NCI-H2081 (cell line): ENCODE measurements around the gene GLS2.
A peak's percentile ranks its signal among the peaks of the same experiment; 100 is the strongest.
"Not testable (repeated sequence)": the region's sequence is repeated elsewhere in the genome, so short reads cannot be mapped to it uniquely, and the experiment has no call there.

Experiments
- DNase-seq, 2 experiments: peaks; one replicate each; lab custom pipeline; 2025; lab: John Stamatoyannopoulos, UW

Gene GLS2

DNA sequence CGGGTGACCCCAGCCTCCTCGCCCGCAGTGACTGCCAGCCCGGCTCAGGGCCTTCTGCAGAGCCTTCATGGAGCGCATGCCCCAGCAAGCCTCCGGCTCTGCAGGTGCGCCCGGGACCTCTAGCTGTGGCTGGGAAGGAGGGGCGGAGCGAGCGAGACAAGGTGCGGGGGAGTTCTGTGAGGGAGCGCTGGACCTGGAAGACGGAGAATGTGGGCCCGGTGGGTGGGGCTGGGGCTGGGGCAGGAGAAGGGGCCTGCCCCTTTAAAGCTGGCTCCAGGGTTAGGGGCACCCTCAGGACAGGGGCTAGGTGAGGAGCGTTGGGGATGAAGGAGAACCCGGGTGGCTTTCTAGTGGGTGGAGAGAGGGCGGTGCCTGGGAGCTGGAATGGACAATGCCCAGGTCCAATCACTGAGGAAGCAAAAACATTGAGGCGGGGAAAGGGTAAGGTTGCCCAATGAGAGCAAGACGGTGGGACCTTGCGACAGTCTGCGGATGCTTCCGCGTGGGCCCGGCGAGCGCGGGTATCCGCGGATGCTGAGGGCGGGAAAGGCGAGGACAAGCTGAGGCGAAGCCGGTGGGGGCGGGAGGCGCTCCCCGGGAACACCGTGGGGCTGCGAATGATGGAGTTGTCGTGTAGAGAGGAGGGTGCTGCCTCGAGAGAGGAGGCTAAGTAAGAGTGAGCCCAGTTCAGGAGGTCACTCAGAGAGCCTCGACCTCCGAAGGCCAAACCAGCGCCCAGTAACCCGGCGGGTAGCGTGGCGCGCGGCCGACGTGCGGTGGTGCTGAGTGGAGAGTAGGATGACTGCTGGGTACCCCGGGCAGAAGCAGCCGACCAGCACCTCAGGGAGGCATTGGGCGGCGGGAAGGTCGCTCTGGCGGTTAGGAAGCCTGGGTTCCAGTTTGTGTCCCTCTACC is at the start of gene GLS2:
TSS of gene GLS2 (minus strand) at position 121 of the 915 bp plus-strand sequence. CDS start at position 78, 43 bp downstream.
- peak; percentile 85 to 91 for DNase-seq

DNA sequence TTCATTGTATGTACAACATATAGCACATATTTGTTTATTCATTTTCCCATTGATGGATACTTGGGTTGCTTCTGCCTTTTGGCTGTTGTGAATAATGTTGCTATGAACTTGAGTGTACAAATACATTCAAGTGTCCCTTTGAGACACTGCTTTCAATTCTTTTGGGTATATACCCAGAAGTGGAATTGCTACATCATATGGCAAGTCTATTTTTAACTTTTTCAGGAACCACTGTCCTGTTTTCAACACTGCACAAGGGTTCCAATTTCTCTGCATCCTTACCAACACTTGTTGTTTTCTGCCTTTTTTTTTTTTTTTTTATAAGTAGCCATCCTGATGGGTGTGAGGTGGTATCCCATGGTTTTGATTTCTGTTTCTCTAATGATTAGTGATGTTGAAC is 49.6 kb upstream of the GLS2 start:
- DNase-seq: no peak

DNA sequence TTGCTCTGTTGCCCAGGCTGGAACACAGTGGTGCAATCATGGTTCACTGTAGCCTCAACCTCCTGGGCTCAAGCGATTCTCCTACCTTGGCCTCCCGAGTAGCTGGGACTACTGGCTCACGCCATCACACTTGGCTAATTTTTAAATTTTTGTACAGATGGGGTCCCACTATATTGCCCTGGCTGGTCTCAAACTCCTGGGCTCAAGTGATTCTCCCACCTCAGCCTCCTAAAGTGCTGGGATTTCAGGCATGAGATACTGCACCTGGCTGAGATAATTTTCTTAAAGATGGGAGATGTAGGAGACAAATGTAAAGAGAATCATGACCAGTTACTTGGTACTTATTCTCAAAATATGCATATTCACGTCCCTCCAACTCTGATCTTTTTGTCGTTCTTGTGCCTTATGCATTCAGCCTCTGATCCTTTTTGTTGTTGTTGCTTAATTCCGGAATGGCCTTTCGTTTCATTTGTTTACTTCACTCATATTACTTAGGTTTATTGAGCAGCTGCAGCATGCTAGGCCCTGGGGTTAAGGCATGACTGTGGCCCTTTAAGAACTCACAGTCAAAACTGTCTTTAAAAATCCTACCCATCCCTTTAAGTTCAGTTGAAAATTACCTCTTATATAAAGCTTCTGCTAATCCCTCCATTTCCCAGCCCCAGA is 42.6 kb upstream of the GLS2 start:
- DNase-seq: no peak

DNA sequence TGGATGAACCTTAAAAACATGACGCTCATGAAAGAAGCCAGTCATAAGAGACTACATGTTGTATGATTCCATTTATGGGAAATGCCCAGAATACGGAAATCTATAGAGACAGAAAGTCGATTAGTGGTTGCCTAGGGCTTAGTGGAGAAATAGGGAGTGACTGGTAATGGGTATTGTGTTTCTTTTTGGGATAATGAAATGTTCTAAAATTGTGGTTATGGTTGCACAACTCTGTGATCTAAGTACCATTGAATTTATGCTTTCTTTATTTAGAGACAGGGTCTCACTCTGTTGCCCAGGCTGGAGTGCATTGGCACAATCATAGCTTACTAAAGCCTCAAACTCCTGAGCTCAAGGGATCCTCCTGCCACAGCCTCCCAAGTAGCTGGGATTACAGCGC is 41.7 kb upstream of the GLS2 start:
- DNase-seq: no peak

DNA sequence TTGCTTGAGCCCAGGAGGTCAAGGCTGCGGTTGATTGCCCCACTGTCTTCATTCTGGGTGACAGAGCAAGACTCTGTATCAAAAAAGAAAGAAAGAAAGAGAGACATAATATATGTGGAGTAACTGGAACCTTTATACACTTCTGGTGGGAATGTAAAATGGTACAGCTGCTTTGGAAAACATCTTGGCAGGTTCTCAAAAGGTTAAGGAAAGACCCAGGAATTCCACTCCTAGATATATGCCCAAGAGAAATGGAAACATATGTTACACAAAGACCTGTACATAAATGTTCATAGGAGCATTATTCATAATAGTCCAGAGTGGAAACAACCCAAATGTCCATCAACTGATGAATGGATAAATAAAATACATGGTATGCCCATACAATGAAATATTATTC is 40.9 kb upstream of the GLS2 start:
- no peak for DNase-seq

DNA sequence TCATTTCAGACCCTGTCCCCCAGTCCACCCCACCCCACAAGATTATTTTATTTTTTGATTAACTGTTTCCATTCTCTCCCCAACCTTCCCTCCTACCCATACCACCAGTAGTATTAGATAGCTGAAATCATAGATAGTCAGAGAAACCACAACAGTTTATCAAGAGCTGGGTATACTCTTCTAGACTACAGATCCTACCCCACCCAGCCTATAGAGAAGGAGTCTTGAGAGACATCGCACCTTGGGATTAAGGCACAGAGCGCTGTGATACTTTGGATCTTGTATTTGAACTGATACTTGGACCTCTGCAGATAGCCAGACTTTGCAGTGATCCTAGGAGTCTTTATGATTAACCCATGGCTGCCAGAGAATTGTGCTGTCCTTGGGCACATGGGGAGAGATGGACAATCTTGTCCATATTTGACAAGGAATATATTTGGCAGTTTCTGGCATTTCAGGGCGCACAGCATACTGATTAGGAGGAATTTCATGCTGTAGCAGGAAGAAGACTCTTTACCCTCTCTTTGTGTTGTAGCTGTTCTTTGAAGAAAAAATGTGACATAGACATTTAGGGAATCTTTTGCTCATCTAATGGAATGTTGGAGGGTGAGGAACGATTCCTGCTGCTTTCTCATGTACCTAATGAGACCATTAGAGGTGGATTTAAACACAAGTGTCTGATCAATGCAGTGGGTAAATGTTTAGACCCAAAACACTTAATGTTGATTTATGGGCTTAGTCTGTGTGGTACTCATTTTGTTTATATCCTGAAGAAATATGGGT is 34.6 kb upstream of the GLS2 start:
- no peak for DNase-seq

DNA sequence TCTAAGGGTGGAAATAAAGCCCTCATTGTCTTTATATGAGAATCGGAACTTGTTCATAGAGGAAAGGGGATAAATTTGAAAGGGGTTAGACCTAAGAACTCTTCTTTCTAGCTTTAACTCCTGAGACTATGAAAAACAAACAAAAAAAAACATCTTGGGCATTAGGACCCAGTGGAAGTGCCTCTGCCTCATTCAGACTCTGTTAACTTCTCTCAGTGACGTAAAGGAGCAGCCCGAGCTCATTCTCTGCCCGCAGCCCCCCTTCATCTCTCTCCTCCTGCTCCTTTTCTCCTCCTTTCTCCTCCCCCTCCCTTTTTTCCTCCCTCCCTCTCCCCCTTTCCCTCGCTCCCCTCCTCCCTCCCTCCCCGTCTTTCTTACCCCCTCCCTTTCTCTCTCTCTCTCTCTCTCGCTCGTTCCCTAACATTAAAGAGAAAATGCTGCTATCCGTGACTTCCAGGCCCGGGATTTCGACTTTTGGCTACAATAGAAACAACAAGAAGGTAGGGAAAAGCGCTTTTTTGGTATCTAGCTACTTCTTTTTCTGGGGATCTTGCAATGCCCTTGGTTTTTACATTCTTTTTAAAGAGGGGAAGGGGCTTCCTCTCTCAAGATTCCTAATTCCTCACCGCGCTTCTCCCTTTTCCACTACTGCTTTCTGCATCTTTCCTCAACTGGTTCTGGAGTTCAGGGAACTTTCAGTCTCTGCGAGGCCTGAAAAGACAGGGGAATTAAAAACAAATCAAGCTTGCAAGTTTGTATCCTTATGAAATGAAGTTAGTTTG is 33.8 kb upstream of the GLS2 start, which contains the start of gene RBMS2:
TSS of gene RBMS2 (plus strand) at position 231 of the 782 bp plus-strand sequence. CDS start at position 435, 204 bp downstream.
- DNase-seq: peak; percentile 51 to 74

DNA sequence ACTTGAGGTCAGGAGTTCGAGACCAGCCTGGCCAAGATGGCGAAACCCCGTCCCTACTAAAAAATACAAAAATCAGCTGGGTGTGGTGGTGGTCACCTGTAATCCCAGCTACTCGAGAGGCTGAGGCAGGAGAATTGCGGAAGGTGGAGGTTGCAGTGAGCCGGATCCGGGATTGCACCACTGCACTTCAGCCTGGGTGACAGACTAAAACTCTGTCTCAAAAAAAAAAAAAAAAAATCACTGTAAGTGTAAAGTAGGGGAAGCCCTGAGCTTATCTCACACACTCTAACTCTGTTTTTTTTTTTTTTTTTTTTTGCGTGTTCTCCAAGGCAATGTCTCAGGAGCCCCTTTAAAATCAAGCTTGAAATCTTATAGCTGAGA is 33.2 kb upstream of the GLS2 start:
- DNase-seq: no peak

DNA sequence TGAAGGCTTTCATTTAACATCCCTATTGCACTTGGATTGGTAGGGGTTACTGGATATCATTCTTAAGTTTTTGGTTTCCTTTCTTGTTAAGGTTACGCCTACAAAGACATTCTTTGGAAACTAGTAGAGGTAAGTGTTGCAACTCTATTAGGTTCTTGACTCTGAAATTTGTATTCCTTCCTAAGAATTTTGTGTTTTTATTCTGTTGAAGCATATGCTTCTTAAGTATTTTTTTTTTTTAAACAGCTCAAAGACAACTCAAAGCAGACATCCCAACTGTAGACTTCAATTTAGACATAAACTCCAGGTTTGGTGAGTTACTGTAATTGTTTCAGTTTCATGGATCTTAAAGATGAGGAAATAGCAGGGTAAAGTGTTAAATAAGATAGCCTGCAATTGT is 32.5 kb upstream of the GLS2 start:
- no peak for DNase-seq

DNA sequence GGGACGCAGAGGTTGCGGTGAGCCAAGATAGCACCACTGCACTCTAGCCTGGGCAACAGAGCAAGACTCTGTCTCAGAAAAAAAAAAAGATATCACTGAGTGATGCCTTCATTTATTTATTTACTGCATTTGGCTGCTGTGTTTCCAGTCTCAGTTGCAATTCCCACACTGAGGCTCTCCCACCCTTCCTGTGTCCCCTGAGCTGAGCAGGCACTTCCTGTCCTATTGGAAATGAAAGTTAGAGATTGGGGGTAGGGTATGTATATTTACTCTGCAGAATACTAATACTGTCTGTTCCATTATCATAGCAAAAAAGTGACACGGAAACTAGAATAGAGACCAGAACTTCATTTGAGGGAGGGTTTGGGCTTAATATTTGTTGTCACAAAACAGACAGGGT is 32.1 kb upstream of the GLS2 start:
- no peak for DNase-seq

DNA sequence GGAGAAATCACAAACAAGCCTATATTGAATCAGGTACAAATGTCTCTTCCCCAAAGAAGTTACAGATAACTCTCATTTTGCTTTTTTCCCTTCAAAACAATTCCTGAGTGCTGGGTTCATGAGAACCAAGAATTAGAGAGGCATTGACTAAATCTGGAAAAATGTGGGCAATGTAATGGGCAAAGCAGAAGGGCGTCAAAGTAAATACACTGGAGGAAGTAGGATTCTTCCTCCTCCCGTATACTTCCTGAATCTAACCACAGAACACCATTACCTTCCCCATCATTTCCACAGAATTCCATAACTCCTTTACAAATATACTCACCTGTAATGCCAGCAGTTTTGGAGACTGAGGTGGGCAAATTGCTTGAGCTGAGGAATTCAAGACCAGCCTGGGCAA is 30.6 kb upstream of the GLS2 start:
- no peak for DNase-seq

DNA sequence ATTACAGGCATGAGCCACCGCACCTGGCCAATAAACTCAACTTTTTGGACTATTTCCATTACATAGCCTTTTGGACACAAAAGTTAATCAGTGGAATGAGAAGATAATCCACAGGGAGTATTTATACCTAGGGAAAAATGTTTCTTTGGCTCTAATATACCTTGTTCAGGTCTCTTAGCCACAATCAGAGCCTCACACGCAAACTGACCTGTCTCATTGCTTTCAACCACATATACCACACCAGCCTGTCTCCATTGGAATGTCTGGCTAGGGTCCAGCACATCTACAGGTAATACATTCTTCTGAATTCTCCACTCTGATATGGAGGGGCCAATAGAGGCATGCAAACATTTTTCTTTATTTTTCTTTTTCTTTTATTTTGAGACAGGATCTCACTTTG is 29.9 kb upstream of the GLS2 start:
- no peak for DNase-seq

DNA sequence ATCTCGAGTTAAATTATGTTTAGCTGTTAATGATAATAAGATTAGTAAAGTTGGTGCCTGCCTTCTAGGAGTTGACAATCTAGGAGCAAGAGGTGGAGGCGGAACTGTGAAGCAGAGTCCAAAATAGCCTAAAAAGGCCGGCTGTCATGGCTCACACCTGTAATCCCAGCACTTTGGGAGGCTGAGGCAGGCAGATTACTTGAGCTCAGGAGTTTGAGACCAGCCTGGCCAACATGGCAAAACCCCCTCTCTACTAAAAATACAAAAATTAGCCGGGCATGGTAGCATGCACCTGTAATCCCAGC is 26.0 kb upstream of the GLS2 start:
- not testable (repeated sequence) for DNase-seq

DNA sequence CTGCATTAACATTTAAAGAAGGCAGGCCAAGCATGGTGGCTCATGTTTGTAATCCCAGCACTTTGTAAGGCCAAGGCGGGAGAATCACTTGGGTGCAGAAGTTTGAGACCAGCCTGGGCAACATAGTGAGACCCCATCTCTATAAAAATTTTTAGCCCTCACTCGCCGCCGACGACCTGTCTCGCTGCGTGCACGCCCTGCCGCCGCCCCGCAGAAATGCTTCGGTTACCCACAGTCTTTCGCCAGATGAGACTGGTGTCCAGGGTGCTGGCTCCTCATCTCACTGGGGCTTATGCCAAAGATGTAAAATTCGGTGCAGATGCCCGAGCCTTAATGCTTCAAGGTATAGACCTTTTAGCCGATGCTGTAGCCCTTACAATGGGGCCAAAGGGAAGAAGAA is 22.8 kb upstream of the GLS2 start:
- no peak for DNase-seq

DNA sequence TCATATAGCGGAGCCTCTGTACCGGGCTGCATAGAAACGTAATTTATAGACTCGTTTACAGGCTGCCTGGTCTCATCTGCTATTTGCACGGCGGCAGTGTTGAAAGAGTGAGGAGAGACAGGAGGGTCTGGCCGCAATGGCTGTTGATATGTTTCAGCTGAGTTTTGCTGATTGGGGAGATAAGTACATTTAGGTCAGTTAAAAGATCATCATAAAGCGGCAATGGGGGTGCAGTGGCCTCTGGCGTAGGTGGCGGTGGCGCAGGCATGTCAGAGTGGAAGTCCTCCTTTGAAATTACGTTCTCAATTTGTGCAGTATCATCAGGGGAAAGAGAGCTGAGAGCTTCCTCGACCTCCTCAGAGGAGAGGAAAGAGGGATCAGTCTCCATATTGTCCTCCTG is 11.9 kb upstream of the GLS2 start:
- not testable (repeated sequence) for DNase-seq

DNA sequence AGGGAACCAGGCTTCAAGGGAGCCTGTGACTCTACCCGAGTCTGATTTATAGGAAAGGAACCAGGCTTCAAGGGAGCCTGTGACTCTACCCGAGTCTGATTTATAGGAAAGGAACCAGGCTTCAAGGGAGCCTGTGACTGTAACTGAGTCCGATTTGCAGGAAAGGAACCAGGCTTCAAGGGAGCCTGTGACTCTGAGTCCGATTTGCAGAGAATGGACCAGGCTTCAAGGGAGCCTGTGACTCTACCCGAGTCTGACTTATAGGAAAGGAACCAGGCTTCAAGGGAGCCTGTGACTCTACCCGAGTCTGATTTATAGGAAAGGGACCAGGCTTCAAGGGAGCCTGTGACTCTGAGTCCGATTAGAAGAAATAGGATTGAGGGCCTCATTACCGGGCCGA is 11.5 kb upstream of the GLS2 start:
- not testable (repeated sequence) for DNase-seq

DNA sequence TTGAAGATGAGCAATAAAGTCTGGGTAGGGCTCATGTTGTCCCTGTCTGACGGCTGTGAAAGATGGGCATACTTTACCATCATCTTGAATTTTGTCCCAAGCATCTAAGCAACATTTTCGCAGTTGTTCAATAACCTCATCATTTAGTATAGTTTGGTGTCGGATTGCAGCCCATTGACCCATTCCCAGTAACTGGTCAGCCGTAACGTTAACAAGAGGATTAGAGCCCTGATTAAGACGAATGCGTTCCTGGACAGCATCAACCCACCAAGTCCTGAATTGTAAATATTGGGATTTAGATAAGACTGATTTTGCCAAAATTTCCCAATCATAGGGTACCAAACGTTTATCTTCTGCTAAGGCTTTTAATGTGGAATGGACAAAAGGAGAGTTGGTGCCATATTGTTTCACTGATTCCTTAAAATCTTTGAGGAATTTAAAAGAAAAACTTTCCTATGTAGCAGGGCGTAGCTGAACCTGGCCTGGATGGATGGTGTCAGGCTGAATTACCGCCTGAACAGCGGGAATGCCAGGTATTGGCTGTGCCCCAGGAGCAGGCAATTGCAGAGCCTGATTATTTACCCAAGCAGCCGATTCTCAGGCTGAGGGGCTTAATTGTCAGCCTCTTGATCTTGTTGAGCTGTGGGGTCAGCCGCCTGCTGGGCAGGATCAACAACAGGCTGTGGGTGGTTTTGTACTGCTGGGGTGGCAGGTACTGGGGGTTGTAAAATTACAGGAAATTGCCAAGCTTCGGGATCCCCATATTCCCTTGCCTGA is 10.4 kb upstream of the GLS2 start:
- peak; percentile 54 to 84 for DNase-seq

DNA sequence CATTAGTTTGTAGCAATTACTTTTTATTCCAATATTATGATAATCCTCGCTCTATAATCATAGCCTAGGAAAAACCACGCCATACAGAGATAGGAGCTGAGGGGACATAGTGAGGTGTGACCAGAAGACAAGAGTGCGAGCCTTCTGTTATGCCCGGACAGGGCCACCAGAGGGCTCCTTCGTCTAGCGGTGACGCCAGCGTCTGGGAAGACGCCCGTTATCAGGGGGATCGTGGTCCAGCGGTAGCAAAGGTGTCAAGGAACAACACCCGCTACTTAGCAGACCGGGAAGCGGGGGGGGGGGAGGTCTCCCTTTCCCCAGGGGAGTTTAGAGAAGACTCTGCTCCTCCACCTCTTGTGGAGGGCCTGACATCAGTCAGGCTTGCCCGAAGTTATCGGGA is 8.7 kb upstream of the GLS2 start:
- DNase-seq: peak in 1 of 2 experiments; percentile 27

DNA sequence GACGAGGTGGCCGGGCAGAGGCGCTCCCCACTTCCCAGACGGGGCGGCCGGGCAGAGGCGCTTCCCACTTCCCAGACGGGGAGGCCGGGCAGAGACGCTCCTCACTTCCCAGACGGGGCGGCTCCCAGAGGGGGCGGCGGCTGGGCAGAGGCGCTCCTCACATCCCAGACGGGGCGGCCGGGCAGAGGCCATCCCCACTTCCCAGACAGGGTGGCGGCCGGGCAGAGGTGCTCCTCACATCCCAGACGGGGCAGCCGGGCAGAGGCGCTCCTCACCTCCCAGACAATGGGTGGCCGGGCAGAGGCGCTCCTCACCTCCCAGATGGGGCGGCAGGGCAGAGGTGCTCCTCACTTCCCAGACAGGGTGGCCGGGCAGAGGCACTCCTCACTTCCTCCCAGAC is 6.5 kb upstream of the GLS2 start:
- not testable (repeated sequence) for DNase-seq

DNA sequence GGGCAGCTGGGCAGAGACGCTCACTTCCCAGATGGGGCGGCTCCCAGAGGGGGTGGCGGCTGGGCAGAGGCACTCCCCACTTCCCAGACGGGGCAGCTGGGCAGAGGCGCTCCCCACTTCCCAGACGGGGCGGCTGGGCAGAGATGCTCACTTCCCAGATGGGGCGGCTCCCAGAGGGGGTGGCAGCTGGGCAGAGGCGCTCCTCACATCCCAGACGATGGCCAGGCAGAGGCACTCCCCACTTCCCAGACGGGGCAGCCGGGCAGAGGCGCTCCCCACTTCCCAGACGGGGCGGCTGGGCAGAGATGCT is 6.1 kb upstream of the GLS2 start:
- DNase-seq: not testable (repeated sequence)

DNA sequence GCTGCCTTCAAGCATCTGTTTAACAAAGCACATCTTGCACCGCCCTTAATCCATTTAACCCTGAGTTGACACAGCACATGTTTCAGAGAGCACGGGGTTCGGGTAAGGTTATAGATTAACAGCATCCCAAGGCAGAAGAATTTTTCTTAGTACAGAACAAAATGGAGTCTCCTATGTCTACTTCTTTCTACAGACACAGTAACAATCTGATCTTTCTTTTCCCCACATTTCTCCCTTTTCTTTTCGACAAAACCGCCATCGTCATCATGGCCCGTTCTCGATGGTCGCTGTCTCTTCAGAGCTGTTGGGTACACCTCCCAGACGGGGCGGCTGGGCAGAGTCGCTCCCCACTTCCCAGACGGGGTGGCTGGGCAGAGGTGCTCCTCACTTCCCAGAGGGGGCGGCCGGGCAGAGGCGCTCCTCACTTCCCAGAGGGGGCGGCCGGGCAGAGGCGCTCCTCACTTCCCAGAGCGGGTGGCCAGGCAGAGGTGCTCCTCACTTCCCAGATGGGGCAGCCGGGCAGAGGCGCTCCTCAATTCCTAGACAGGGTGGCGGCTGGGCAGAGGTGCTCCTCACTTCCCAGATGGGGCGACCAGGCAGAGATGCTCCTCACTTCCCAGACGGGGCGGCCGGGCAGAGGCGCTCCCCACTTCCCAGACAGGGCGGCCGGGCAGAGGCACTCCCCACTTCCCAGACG is 5.6 kb upstream of the GLS2 start:
- DNase-seq: not testable (repeated sequence)
